NCI-H510A treated with DMSO at 0.1 percent for 48 hours (cell line): ENCODE data around the gene CFAP70.

Source experiments
- DNase-seq: peaks from one replicate; lab custom pipeline; 2025; lab: John Stamatoyannopoulos, UW

CFAP70 gene

GRCh38 chr10:73252445-73253224 is 106.0 kb downstream of the CFAP70 start, which contains the start of gene MRPS16:
TSS of gene MRPS16 (minus strand) at chr10:73252644. CDS start at chr10:73252482, 162 bp downstream.
- DNase-seq = peak; percentile 94

GRCh38 chr10:73251683-73252444 is 106.8 kb downstream of the CFAP70 start:
- DNase-seq = no peak

- DNase-seq = no peak
Measured at GRCh38 chr10:73248259-73248724, 110.4 kb downstream of the CFAP70 start.

GRCh38 chr10:73247509-73248258 is 111.0 kb downstream of the CFAP70 start:
- DNase-seq = no peak

- DNase-seq = peak; percentile 87
Measured at GRCh38 chr10:73246646-73247508, 111.8 kb downstream of the CFAP70 start, which contains the start of gene DNAJC9. TSS of gene DNAJC9 (minus strand) at chr10:73247255. CDS start at chr10:73247189, 66 bp downstream.

GRCh38 chr10:73246322-73246645 is 112.4 kb downstream of the CFAP70 start:
- no peak for DNase-seq

- DNase-seq = no peak
Measured at GRCh38 chr10:73244866-73245477, 113.7 kb downstream of the CFAP70 start.

GRCh38 chr10:73239908-73240307 is 118.8 kb downstream of the CFAP70 start:
- DNase-seq = no peak

GRCh38 chr10:73238990-73239566 is 119.6 kb downstream of the CFAP70 start:
- DNase-seq = no peak

- DNase-seq = no peak
Measured at GRCh38 chr10:73234695-73235094, 124.0 kb downstream of the CFAP70 start.

GRCh38 chr10:73233883-73234282 is 124.8 kb downstream of the CFAP70 start:
- DNase-seq = no peak

GRCh38 chr10:73232887-73233286 is 125.8 kb downstream of the CFAP70 start:
- DNase-seq = no peak

- no peak for DNase-seq
Measured at GRCh38 chr10:73229567-73229966, 129.1 kb downstream of the CFAP70 start.

- DNase-seq = no peak
Measured at GRCh38 chr10:73228247-73228646, 130.4 kb downstream of the CFAP70 start.

- DNase-seq = no peak
Measured at GRCh38 chr10:73226663-73227062, 132.0 kb downstream of the CFAP70 start.

GRCh38 chr10:73225518-73225917 is 133.1 kb downstream of the CFAP70 start:
- DNase-seq = no peak

- DNase-seq = no peak
Measured at GRCh38 chr10:73220989-73221388, 137.7 kb downstream of the CFAP70 start.

GRCh38 chr10:73219384-73219783 is 139.3 kb downstream of the CFAP70 start:
- DNase-seq = no peak

GRCh38 chr10:73218431-73219191 is 140.1 kb downstream of the CFAP70 start:
- DNase-seq = no peak

GRCh38 chr10:73217628-73218027 is 141.0 kb downstream of the CFAP70 start:
- DNase-seq = no peak
